Stimulated activated CD4-positive, alpha-beta T cell treated with anti-CD3 and anti-CD28 coated beads, Interleukin-12 subunit alpha, Interleukin-12 subunit beta, amount 100 ng/mL, for 48 hours (primary cell): ENCODE data around the gene MED15.
"Not testable (repeated sequence)": the region's sequence is repeated elsewhere in the genome, so short reads cannot be mapped to it uniquely, and the experiment has no call there.

Experiments used
- DNase-seq, 3 donors: peaks; one replicate each; pipeline ENCODE4 v3.0.0-alpha.2; 2020; ENCODE audit warnings: low read depth in 2 of 3, low spot score in 1 of 3

Gene MED15

GRCh38 chr22:20581503-20582170 is 74.2 kb downstream of the MED15 start:
- DNase-seq, result no peak

DNA sequence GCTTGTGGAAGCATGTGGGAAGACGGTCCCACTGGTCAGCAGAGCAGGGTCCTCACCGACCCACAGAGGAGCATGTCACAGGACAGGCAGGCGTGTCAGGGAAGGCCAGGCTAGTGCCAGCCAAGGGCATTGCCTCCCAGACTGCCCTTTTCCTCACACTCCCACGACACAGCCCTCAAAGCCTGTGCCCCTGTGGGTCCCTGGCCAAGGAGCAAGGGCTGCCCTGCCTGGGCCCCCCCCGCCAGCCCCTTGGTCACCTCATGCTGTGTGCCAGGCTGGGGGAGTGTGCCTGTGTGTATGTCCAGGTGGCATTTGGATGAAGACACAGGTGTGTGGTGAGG is 74.7 kb downstream of the MED15 start:
- DNase-seq, result no peak

- no peak for DNase-seq
These were observed 75.3 kb downstream of the MED15 start for GRCh38 chr22:20582520-20583361.

- no peak for DNase-seq
These were observed 76.1 kb downstream of the MED15 start for GRCh38 chr22:20583471-20583922.

- DNase-seq, result no peak
These were observed 76.8 kb downstream of the MED15 start for GRCh38 chr22:20584029-20584871.

DNA sequence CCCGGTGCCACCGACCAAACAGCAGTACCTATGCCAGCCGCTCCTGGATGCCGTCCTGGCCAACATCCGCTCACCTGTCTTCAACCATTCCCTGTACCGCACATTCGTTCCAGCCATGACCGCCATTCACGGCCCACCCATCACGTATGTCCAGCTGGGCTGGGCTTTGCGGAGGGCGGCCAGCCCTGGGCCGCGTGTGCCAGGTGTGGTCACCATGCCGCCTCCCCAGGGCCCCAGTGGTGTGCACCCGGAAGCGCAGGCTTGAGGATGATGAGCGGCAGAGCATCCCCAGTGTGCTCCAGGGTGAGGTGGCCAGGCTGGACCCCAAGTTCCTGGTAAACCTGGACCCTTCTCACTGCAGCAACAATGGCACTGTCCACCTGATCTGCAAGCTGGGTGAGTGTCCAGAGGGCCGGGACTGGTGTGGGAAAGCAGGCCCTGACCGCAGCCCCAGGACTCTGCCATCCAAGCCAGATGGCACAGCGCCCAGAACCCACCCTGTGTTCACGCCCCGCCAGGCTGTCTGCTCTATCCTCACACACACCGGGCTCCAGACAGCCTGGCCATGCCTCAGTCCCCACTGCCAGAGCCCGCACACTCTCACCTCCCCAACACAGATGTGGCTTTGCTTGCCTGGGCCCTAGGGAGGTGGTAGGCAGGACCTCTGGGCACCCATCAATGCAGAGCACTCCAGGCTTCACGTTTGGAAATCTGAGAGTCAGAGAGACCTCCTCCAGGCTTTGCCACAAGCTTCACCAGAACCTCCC is 77.6 kb downstream of the MED15 start:
- DNase-seq, result no peak

DNA sequence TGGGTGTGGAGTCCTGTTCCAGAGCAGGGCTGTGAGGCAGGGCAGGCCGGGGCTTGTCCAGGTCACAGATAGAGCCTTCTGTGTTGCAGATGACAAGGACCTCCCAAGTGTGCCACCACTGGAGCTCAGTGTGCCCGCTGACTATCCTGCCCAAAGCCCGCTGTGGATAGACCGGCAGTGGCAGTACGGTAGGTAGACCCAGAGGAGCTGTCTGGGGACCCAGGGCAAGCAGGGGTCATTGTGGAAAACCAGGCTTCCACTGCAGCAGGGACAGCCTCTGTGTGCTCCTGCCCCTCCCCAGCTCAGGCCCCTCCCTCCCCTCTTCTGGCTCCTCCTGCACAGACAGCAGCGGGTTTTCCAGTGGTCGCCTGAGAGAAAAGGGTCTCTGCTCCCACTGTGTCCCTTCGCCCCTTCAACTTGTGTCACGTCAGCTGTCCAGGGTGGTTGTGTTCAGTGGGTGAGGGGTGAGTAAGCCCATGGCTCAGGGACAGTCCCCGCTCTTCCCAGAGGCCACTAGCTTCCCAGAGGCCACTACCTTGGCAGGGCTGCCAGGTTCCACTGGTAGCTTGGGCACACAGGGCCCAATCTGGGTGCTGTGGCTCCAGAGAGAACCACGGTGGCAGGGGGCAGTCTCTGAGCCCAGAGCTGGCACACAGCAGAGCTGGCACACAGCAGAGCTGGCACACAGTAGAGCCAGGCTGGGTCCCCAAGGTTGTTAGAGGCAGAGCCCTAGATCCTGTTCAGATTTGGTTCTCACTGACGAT is 78.4 kb downstream of the MED15 start:
- no peak for DNase-seq

- no peak for DNase-seq
These were observed 79.0 kb downstream of the MED15 start for GRCh38 chr22:20586403-20586745.

DNA sequence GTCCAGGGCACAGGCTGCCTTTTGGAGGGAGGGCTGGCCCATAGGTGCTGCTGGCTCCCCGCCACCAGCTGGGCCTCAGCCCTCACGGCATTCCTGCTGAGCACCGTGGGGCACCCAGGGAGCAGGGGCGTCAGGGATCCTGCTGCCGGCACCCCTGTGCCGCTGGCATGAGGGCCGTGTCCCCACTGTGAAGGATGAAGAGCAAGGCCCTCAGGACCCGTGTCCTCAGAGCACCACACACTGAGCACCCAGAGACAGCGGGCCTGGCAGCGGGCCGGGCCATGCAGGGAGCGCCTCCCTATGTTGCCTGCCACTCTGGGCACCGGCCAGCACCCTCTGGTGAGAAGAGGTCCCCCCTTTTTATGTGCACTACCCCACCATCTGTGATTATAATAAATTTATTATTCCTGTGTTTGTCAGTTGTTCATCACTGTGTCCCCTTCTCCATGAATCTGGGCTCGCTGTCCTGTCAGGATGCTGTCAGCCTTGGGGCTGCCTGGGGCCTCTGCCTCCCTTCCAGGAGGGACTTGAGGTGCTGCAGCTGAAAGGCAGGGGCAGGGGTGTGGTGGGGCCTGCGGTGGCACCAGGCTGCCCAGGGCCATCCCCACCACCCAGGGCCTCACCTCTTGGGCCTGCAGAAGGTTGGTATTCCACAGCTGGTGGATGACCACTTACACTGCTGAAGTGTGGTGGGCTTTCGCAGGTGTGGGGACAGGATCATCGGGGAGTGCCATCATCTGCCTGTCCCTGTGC is 80.0 kb downstream of the MED15 start:
- DNase-seq, result no peak

GRCh38 chr22:20588092-20588842 is 80.9 kb downstream of the MED15 start:
- DNase-seq, result no peak

- no peak for DNase-seq
These were observed 81.6 kb downstream of the MED15 start for GRCh38 chr22:20588843-20589581.

GRCh38 chr22:20589614-20590476 is 82.4 kb downstream of the MED15 start:
- DNase-seq, result no peak

DNA sequence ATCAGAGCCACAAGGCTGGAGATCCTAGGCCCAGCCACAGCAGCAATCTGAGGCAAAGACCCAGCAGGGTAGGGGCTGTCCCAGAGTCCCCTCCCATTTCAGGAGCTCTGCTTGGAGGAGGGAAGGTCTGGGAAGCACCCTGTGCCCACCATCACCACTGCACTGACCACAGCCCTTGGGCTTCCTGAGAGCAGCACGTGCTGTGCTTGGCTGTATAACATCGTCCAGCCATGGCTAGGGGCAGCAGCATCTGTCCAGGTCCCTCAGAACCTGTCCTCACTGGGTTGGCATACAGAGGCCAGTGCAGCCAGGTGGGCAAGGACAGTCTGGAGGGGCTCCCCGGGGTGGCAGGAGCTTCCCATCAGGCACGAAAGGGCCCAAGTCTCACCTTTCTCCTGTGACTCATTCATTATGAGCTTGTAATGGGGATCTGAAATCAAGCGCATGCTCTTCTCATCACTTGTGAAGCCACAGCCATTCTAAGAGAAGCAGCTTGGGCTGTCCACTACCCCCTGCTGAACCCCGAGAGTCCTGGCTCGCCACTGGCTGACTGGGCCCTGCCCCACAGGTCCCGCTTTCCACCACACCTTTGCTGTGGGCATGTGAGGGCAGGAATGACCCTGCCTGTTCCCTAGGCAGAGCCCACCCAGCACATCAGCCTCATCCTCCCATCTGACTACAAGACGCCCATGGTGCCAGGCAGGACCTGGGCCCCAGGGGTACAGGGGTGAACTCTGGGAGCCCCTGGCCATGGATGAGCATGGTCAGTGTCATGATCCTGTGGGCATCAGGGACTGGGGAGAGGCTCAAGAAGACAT is 83.3 kb downstream of the MED15 start:
- no peak for DNase-seq

- DNase-seq, result no peak
These were observed 83.9 kb downstream of the MED15 start for GRCh38 chr22:20591295-20591645.

DNA sequence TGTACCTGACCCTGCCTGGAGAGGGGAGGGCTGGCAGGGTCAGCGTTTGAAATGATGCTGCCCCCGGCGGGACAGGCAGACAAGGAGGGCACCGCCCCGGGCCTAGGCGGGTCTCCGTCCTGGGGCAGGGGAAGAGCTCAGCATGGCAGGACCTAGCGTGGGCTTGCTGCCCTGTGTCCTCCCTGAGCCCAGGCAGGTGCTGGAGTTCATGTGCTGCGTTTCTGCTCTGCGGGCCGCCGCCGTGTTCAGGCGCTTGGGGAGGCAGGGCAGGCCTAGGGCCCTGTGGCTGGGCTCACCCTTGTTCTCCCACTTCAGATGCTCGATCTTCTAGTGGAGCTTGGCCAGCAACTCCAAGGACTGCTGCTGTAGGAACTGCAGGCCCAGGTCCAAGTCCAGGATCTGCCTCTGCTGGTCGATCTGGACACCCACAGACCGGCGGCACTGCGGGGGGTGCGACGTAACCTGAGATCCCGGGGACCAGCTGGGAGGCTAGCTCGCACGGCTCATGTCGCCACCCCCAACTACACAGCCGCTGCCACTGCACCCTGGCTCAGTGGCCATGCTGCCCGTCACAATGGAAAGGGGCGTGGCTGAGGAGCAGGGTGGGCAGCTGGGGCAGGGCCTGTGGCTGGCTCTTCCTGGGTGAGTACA is 84.4 kb downstream of the MED15 start:
- DNase-seq, result no peak

- DNase-seq, result not testable (repeated sequence)
These were observed 86.6 kb downstream of the MED15 start for GRCh38 chr22:20594038-20594437.
